ENCODE data around the gene PALD1.

GRCh38 chr10:70589762-70590654 lies 111.4 kb downstream of the PALD1 start:
- TF ChIP-seq CTCF (IDR thresholded peaks at IDR 0.05), result no peak
- TF ChIP-seq POLR2A (IDR thresholded peaks at IDR 0.05), result no peak

Data from suprapubic skin (tissue), 3 donors.